ENCODE data around the gene KAZN. TPM values are rescaled to one million over a fixed set of nuclear protein-coding genes. Genes with fewer than 3 reads are reported as not detected.

Gene KAZN
- total and polyA plus RNA-seq, 2 of the 8 experiments (the other 6 are each of a cell fraction or from before 2014, with no cell fraction given) = 3.7 to 11.8 TPM

DNA sequence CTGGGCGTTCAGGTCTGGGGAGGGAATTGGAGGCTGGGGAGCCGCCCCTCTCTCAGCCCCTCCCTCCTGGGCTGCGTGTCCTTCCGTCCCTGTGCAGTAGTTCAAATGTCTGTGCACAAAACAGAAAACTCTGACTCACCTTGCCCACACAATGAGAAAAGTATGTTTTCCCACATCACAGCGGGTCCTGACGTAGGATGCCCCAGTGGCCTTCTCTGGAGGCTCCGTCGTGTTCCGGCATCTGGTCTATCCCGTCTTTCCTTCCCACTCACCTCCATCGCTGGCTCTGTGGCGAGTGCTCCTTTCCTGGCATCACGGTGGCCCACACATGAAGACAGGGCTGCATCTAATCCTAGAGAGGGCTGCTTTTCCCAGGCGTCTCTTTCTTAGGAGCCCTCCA is 224.0 kb downstream of the KAZN start (continued):
- TF ChIP-seq, protein P1, sequence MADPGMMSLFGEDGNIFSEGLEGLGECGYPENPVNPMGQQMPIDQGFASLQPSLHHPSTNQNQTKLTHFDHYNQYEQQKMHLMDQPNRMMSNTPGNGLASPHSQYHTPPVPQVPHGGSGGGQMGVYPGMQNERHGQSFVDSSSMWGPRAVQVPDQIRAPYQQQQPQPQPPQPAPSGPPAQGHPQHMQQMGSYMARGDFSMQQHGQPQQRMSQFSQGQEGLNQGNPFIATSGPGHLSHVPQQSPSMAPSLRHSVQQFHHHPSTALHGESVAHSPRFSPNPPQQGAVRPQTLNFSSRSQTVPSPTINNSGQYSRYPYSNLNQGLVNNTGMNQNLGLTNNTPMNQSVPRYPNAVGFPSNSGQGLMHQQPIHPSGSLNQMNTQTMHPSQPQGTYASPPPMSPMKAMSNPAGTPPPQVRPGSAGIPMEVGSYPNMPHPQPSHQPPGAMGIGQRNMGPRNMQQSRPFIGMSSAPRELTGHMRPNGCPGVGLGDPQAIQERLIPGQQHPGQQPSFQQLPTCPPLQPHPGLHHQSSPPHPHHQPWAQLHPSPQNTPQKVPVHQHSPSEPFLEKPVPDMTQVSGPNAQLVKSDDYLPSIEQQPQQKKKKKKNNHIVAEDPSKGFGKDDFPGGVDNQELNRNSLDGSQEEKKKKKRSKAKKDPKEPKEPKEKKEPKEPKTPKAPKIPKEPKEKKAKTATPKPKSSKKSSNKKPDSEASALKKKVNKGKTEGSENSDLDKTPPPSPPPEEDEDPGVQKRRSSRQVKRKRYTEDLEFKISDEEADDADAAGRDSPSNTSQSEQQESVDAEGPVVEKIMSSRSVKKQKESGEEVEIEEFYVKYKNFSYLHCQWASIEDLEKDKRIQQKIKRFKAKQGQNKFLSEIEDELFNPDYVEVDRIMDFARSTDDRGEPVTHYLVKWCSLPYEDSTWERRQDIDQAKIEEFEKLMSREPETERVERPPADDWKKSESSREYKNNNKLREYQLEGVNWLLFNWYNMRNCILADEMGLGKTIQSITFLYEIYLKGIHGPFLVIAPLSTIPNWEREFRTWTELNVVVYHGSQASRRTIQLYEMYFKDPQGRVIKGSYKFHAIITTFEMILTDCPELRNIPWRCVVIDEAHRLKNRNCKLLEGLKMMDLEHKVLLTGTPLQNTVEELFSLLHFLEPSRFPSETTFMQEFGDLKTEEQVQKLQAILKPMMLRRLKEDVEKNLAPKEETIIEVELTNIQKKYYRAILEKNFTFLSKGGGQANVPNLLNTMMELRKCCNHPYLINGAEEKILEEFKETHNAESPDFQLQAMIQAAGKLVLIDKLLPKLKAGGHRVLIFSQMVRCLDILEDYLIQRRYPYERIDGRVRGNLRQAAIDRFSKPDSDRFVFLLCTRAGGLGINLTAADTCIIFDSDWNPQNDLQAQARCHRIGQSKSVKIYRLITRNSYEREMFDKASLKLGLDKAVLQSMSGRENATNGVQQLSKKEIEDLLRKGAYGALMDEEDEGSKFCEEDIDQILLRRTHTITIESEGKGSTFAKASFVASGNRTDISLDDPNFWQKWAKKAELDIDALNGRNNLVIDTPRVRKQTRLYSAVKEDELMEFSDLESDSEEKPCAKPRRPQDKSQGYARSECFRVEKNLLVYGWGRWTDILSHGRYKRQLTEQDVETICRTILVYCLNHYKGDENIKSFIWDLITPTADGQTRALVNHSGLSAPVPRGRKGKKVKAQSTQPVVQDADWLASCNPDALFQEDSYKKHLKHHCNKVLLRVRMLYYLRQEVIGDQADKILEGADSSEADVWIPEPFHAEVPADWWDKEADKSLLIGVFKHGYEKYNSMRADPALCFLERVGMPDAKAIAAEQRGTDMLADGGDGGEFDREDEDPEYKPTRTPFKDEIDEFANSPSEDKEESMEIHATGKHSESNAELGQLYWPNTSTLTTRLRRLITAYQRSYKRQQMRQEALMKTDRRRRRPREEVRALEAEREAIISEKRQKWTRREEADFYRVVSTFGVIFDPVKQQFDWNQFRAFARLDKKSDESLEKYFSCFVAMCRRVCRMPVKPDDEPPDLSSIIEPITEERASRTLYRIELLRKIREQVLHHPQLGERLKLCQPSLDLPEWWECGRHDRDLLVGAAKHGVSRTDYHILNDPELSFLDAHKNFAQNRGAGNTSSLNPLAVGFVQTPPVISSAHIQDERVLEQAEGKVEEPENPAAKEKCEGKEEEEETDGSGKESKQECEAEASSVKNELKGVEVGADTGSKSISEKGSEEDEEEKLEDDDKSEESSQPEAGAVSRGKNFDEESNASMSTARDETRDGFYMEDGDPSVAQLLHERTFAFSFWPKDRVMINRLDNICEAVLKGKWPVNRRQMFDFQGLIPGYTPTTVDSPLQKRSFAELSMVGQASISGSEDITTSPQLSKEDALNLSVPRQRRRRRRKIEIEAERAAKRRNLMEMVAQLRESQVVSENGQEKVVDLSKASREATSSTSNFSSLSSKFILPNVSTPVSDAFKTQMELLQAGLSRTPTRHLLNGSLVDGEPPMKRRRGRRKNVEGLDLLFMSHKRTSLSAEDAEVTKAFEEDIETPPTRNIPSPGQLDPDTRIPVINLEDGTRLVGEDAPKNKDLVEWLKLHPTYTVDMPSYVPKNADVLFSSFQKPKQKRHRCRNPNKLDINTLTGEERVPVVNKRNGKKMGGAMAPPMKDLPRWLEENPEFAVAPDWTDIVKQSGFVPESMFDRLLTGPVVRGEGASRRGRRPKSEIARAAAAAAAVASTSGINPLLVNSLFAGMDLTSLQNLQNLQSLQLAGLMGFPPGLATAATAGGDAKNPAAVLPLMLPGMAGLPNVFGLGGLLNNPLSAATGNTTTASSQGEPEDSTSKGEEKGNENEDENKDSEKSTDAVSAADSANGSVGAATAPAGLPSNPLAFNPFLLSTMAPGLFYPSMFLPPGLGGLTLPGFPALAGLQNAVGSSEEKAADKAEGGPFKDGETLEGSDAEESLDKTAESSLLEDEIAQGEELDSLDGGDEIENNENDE (IDR thresholded peaks at IDR 0.05; ENCODE audit: insufficient replicate concordance, low read length) = no peak
- TF ChIP-seq RXRA (IDR thresholded peaks at IDR 0.05; ENCODE audit: insufficient read depth, low read depth, low read length) (no peak), KDM5A (IDR thresholded peaks at IDR 0.05; ENCODE audit: low read length) (no peak), BRCA1 (IDR thresholded peaks at IDR 0.05; ENCODE audit: low read depth, low read length) (no peak), SUZ12 (IDR thresholded peaks at IDR 0.05; ENCODE audit: low read length) (no peak)
